Lung (tissue), 12 donors: ENCODE results near the gene TNNI2. TPM values are rescaled to one million over a fixed set of nuclear protein-coding genes. Genes with fewer than 3 reads are reported as not detected.

Source experiments
- ATAC-seq: fragments of 200-7000 bp; cut with Tn5 transposase; one replicate; pipeline ENCODE4 v1.9.1; 2020; ENCODE audit warnings: moderate number of reproducible peaks; ENCODE audit not compliant: insufficient read depth, low FRiP score
- DNase-seq, 3 donors: peaks; one replicate each; pipeline ENCODE4 v3.0.0-alpha.2; 2013 to 2017
- H3K27ac ChIP-seq, 2 donors: one replicate each; pipeline ENCODE4 v1.5.1; 2013; ENCODE audit warnings: mild to moderate bottlenecking in 2 of 2, moderate library complexity in 2 of 2, control low read depth in 1 of 2, inconsistent platforms in 1 of 2, low read depth in 1 of 2, low read length in 1 of 2
- H3K27me3 ChIP-seq, 3 donors: one replicate each; pipeline ENCODE4 v1.5.1; 2013; ENCODE audit warnings: low read length in 2 of 3; ENCODE audit not compliant: control insufficient read depth in 3 of 3, insufficient read depth in 3 of 3
- H3K36me3 ChIP-seq, 4 donors: one replicate each; pipeline ENCODE4 v1.5.1; 2013; ENCODE audit warnings: low read length in 4 of 4, mild to moderate bottlenecking in 1 of 4, moderate library complexity in 1 of 4; ENCODE audit not compliant: control insufficient read depth in 4 of 4, insufficient read depth in 4 of 4
- H3K4me1 ChIP-seq, 5 donors: one replicate each; pipeline ENCODE4 v1.5.1; 2013; ENCODE audit warnings: low read length in 5 of 5, mild to moderate bottlenecking in 2 of 5, moderate library complexity in 1 of 5; ENCODE audit not compliant: control insufficient read depth in 5 of 5, insufficient read depth in 5 of 5
- H3K4me3 ChIP-seq: one replicate; pipeline ENCODE4 v1.5.1; 2013; ENCODE audit warnings: mild to moderate bottlenecking, control low read depth, moderate library complexity
- H3K9ac ChIP-seq, 2 donors: one replicate each; pipeline ENCODE4 v1.5.1; 2013; ENCODE audit warnings: low read length in 2 of 2, control low read depth in 1 of 2; ENCODE audit not compliant: insufficient read depth in 1 of 2
- H3K9me3 ChIP-seq, 4 donors: one replicate each; pipeline ENCODE4 v1.5.1; 2013; ENCODE audit warnings: low read length in 3 of 4, mild to moderate bottlenecking in 1 of 4, moderate library complexity in 1 of 4; ENCODE audit not compliant: control insufficient read depth in 4 of 4, insufficient read depth in 3 of 4
- CTCF ChIP-seq: IDR thresholded peaks from 2 replicates; pipeline ENCODE4 v1.5.1; 2012; ENCODE audit warnings: mild to moderate bottlenecking; ENCODE audit errors: control extremely low read depth, extremely low read depth
- WGBS, 2 donors: extraction: QIAGEN DNeasy Blood & Tissue Kit; methylation state at CpG; one replicate each; pipeline ENCODE4 v1.1.7; 2013; 5-methylcytosine and 5-hydroxymethylcytosine counted together
- polyA plus RNA-seq, 2 donors: library from polyadenylated mRNA; stranded (reverse); fragments of 200-250 nt; gene quantifications; one replicate each; pipeline ENCODE4 v1.2.1, GENCODE V29; 2013
- total RNA-seq, 2 donors: library from RNA; depleted of rRNA in 1 of 2; stranded (reverse); fragments of >200 nt in 1 of 2; gene quantifications; one replicate each; pipeline ENCODE4 v1.2.1, GENCODE V29; 2014 to 2021
- donor health status: control.
- donor health status: control.
- donor health status: Bipolar disorder and iron deficiency.
- donor health status: healthy.
- donor health status: DM: yes; HTN: yes; CAD: no.

The TNNI2 gene
- total and polyA plus RNA-seq, 4 donors = 3.1 to 35.8 (median 12.2) TPM

GRCh38 chr11:1855886-1856265 is 17.1 kb downstream of the TNNI2 start:
- H3K27ac ChIP-seq = no peak overlapping the region
- WGBS, 2 donors = 93 to 96% methylated on average over 9 to 11 of the region's 11 CpGs
- ATAC-seq (no peak), DNase-seq (no peak)
- H3K36me3 ChIP-seq = peaks cover 0 to 1% (median 0%) of the 10 kb centered on the region in 4 donors
- no peak for TF ChIP-seq CTCF
- no peaks in the 10 kb centered on the region for H3K9me3 ChIP-seq
- peaks cover 0 to 6% (median 0%) of the 10 kb centered on the region in 3 donors for H3K27me3 ChIP-seq
- H3K4me1 ChIP-seq = no peaks in the 10 kb centered on the region
- H3K4me3 ChIP-seq = no peak overlapping the region
- no peak overlapping the region for H3K9ac ChIP-seq

- ATAC-seq (no peak), DNase-seq (no peak)
- Histone ChIP-seq H3K4me3 (no peak overlapping the region), H3K27me3 (peaks cover 0 to 6% (median 0%) of the 10 kb centered on the region in 3 donors), H3K4me1 (no peaks in the 10 kb centered on the region), H3K9me3 (no peaks in the 10 kb centered on the region), H3K36me3 (peaks cover 0 to 1% (median 0%) of the 10 kb centered on the region in 4 donors), H3K9ac (no peak overlapping the region), H3K27ac (no peak overlapping the region)
- no peak for TF ChIP-seq CTCF
- 92% methylated on average over 13 of the region's 13 CpGs for WGBS, 2 donors
Observed at GRCh38 chr11:1856306-1857005, 17.7 kb downstream of the TNNI2 start.

GRCh38 chr11:1857064-1857463 is 18.3 kb downstream of the TNNI2 start:
- no peak for DNase-seq
- WGBS, 2 donors = 84% methylated on average over 11 of the region's 11 CpGs
- no peaks in the 10 kb centered on the region for H3K4me1 ChIP-seq

More at GRCh38 chr11:1857064-1857463, 18.3 kb downstream of the TNNI2 start:
- no peak for TF ChIP-seq CTCF
- Histone ChIP-seq H3K36me3 (peaks cover 0 to 1% (median 0%) of the 10 kb centered on the region in 4 donors), H3K27ac (no peak overlapping the region), H3K4me3 (no peak overlapping the region), H3K9ac (no peak overlapping the region), H3K27me3 (peaks cover 0 to 6% (median 0%) of the 10 kb centered on the region in 3 donors), H3K9me3 (no peaks in the 10 kb centered on the region)
- ATAC-seq = no peak
